GM19397 (cell line): ENCODE data around the gene SLC43A3.
"Not testable (repeated sequence)": the region's sequence is repeated elsewhere in the genome, so short reads cannot be mapped to it uniquely, and the experiment has no call there.

Source experiments
- ATAC-seq: cut with Tn5 transposase; IDR thresholded peaks from one replicate; pipeline ENCODE4 v1.9.1; 2021; ENCODE audit warnings: mild to moderate bottlenecking, moderate library complexity; ENCODE audit not compliant: unreplicated experiment

SLC43A3 gene

GRCh38 chr11:57460022-57460757, 33.3 kb upstream of the SLC43A3 start, which contains the start of gene RTN4RL2:
TSS of gene RTN4RL2 (plus strand) at chr11:57460528. CDS start at chr11:57460866, 338 bp downstream.
- ATAC-seq: no peak

GRCh38 chr11:57459164-57460021, 32.5 kb upstream of the SLC43A3 start:
- no peak for ATAC-seq

GRCh38 chr11:57458410-57459163, 31.7 kb upstream of the SLC43A3 start:
- ATAC-seq: no peak

- ATAC-seq: no peak
These were observed 31.1 kb upstream of the SLC43A3 start for GRCh38 chr11:57458060-57458409.

- ATAC-seq: peak; percentile 17
These were observed 30.7 kb upstream of the SLC43A3 start for GRCh38 chr11:57457643-57458023.

GRCh38 chr11:57456960-57457642, 30.2 kb upstream of the SLC43A3 start:
- ATAC-seq: peak; percentile 64

GRCh38 chr11:57453543-57454177, 26.7 kb upstream of the SLC43A3 start:
- ATAC-seq: no peak

GRCh38 chr11:57446055-57446454, 19.1 kb upstream of the SLC43A3 start:
- ATAC-seq: no peak

- not testable (repeated sequence) for ATAC-seq
These were observed 18.1 kb upstream of the SLC43A3 start for GRCh38 chr11:57445122-57445394.

- ATAC-seq: no peak
These were observed 17.6 kb upstream of the SLC43A3 start for GRCh38 chr11:57444362-57445121.

GRCh38 chr11:57440744-57441414, 14.0 kb upstream of the SLC43A3 start:
- ATAC-seq: no peak

GRCh38 chr11:57439786-57440185, 12.9 kb upstream of the SLC43A3 start:
- ATAC-seq: no peak

- ATAC-seq: no peak
These were observed 11.7 kb upstream of the SLC43A3 start for GRCh38 chr11:57438345-57439285.

- ATAC-seq: no peak
These were observed 9.1 kb upstream of the SLC43A3 start for GRCh38 chr11:57436031-57436430.

GRCh38 chr11:57434640-57435546, 8.0 kb upstream of the SLC43A3 start:
- no peak for ATAC-seq

GRCh38 chr11:57432714-57433163, 5.8 kb upstream of the SLC43A3 start:
- ATAC-seq: no peak

- ATAC-seq: no peak
These were observed 5.2 kb upstream of the SLC43A3 start for GRCh38 chr11:57432149-57432561.
